Measurements from ENCODE around the gene SMYD3. TPM values are rescaled to one million over a fixed set of nuclear protein-coding genes. Genes with fewer than 3 reads are reported as not detected.

Gene SMYD3
- total RNA-seq, 1 donor: 45.5 TPM

GRCh38 chr1:246447501-246447900, 59.6 kb downstream of the SMYD3 start:
- peak; percentile 11 for DNase-seq (ENCODE audit: low read depth)
- TF ChIP-seq, protein P1, sequence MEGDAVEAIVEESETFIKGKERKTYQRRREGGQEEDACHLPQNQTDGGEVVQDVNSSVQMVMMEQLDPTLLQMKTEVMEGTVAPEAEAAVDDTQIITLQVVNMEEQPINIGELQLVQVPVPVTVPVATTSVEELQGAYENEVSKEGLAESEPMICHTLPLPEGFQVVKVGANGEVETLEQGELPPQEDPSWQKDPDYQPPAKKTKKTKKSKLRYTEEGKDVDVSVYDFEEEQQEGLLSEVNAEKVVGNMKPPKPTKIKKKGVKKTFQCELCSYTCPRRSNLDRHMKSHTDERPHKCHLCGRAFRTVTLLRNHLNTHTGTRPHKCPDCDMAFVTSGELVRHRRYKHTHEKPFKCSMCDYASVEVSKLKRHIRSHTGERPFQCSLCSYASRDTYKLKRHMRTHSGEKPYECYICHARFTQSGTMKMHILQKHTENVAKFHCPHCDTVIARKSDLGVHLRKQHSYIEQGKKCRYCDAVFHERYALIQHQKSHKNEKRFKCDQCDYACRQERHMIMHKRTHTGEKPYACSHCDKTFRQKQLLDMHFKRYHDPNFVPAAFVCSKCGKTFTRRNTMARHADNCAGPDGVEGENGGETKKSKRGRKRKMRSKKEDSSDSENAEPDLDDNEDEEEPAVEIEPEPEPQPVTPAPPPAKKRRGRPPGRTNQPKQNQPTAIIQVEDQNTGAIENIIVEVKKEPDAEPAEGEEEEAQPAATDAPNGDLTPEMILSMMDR (IDR thresholded peaks at IDR 0.05; ENCODE audit: insufficient read depth, low read length): no peak
- H3K4me3 ChIP-seq (ENCODE audit: low read depth, low read length): no peak overlapping the region

- H3K4me3 ChIP-seq (ENCODE audit: low read depth, low read length): no peak overlapping the region
- DNase-seq (ENCODE audit: low read depth): no peak
- TF ChIP-seq, protein P1 (IDR thresholded peaks at IDR 0.05; ENCODE audit: insufficient read depth, low read length): no peak
Observed at GRCh38 chr1:246445503-246445902, 61.6 kb downstream of the SMYD3 start.

DNA sequence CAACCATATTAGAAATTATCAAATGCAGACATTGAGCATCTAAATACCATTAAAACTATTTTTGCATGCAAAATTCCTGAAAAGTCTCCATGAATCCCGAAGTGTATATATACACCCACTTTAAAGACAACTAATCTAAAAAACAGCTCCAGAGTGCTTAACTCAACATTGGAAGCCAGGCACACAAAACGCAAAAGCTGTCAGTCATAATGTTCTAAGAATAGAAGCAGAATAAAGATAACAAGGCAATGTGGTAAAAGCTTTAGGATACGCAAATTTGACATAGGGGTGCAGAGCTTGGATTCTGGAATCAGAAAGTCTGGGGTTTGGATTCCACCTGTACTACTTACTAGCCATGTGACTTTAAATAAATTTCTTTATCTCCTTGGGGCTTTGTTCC, 62.5 kb downstream of the SMYD3 start:
- no peak overlapping the region for H3K4me3 ChIP-seq (ENCODE audit: low read depth, low read length)
- no peak for DNase-seq (ENCODE audit: low read depth)
- TF ChIP-seq, protein P1 (IDR thresholded peaks at IDR 0.05; ENCODE audit: insufficient read depth, low read length): no peak

DNA sequence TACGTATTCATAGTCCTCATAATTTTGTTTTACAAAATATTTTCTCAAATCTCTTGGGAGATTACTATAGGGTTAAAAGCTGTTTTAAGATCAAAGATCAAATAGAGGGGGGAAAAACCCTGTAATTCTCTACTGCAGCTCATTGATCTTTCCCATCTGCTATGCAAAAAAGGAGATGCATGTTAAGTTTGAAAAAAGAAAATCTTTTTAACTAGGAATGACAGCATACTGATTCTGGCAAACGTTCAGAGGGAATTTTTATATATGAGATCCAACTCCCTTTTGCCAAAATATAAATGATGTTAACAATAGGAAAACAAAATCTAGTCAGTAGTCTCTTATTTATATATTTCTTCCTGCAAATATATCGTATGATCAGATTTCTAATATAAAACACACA, 69.1 kb downstream of the SMYD3 start:
- TF ChIP-seq, protein P1 (IDR thresholded peaks at IDR 0.05; ENCODE audit: insufficient read depth, low read length): no peak
- DNase-seq (ENCODE audit: low read depth): no peak
- H3K4me3 ChIP-seq (ENCODE audit: low read depth, low read length): no peak overlapping the region

- TF ChIP-seq, protein P1 (IDR thresholded peaks at IDR 0.05; ENCODE audit: insufficient read depth, low read length): no peak
- peak; percentile 51 for DNase-seq (ENCODE audit: low read depth)
- no peak overlapping the region for H3K4me3 ChIP-seq (ENCODE audit: low read depth, low read length)
Observed at GRCh38 chr1:246435421-246436041, 71.5 kb downstream of the SMYD3 start.

DNA sequence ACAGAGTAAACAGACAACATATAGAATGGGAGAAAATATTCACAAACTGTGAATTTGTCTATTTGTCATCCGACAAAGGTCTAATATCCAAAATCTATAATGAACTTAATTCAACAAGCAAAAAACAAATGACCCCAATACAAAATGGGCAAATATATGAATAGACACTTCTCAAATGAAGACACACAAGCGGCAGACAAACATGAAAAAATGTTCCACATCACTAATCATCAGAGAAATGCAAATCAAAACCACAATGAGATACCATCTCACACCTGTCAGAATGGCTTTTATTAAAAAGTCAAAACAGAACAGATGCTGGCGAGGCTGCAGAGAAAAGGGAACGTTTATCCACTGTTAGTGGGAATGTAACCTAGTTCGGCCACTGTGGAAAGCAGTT, 72.7 kb downstream of the SMYD3 start:
- DNase-seq (ENCODE audit: low read depth): no peak
- TF ChIP-seq, protein P1 (IDR thresholded peaks at IDR 0.05; ENCODE audit: insufficient read depth, low read length): no peak
- H3K4me3 ChIP-seq (ENCODE audit: low read depth, low read length): no peak overlapping the region

All from fibroblast of the aortic adventitia (primary cell).